Measurements from ENCODE around the gene SSU72.

GRCh38 chr1:1616045-1616790, 41.6 kb upstream of the SSU72 start:
- TF ChIP-seq POLR2A (IDR thresholded peaks at IDR 0.05), result no peak
- TF ChIP-seq CTCF (IDR thresholded peaks at IDR 0.05), result no peak

All from stomach (tissue), 4 donors.